ENCODE measurements around the gene VGF.
"Not testable (repeated sequence)": the region's sequence is repeated elsewhere in the genome, so short reads cannot be mapped to it uniquely, and the experiment has no call there.

The VGF gene

GRCh38 chr7:101155303-101155702 lies 10.1 kb downstream of the VGF start:
- H3K4me3 Mint-ChIP-seq = peak overlapping the region; percentile 84
- no peak overlapping the region for H3K27ac Mint-ChIP-seq
- peaks cover 13% of the 10 kb centered on the region for H3K36me3 Mint-ChIP-seq
- H3K27me3 Mint-ChIP-seq = peaks cover 33% of the 10 kb centered on the region
- CTCF ChIA-PET = interaction anchor here (1.6 to 4.0 kb wide), 2 partner anchors 8 to 11 kb away, joined by 5 to 23 read pairs; no protein-coding TSS in a partner anchor
- H3K9me3 Mint-ChIP-seq = no peaks in the 10 kb centered on the region
- DNase-seq = no peak
- H3K4me1 Mint-ChIP-seq = peaks cover 16% of the 10 kb centered on the region

- peak overlapping the region; percentile 84 for H3K4me3 Mint-ChIP-seq
- DNase-seq = no peak
- H3K36me3 Mint-ChIP-seq = peaks cover 13% of the 10 kb centered on the region
- H3K9me3 Mint-ChIP-seq = no peaks in the 10 kb centered on the region
- no peak overlapping the region for H3K27ac Mint-ChIP-seq
- CTCF ChIA-PET = interaction anchor here (1.6 to 4.0 kb wide), 2 partner anchors 8 to 10 kb away, joined by 5 to 23 read pairs; no protein-coding TSS in a partner anchor
- H3K4me1 Mint-ChIP-seq = peaks cover 16% of the 10 kb centered on the region
- peaks cover 35% of the 10 kb centered on the region for H3K27me3 Mint-ChIP-seq
Measured at GRCh38 chr7:101154693-101155102, 10.7 kb downstream of the VGF start.

- Mint-ChIP-seq H3K36me3 (peaks cover 11% of the 10 kb centered on the region), H3K27ac (peak within 1 kb of the TSS; percentile 2), H3K9me3 (no peaks in the 10 kb centered on the region), H3K4me3 (peak within 1 kb of the TSS; percentile 84), H3K4me1 (peaks cover 16% of the 10 kb centered on the region), H3K27me3 (peaks cover 41% of the 10 kb centered on the region)
- CTCF ChIA-PET = interaction anchor here (1.7 to 2.7 kb wide), 2 partner anchors 10 to 38 kb away, joined by 7 to 12 read pairs; no protein-coding TSS in a partner anchor
- DNase-seq = peak; percentile 96
Measured at GRCh38 chr7:101153969-101154692, 11.2 kb downstream of the VGF start, which contains the start of gene AP1S1. Gene AP1S1, plus strand, starts transcription at chr7:101154476. Its CDS starts 39 bp downstream, at chr7:101154515.

GRCh38 chr7:101151908-101152651 lies 13.3 kb downstream of the VGF start:
- Mint-ChIP-seq H3K27me3 (peaks cover 61% of the 10 kb centered on the region), H3K4me3 (no peak overlapping the region), H3K4me1 (peaks cover 23% of the 10 kb centered on the region), H3K27ac (no peak overlapping the region), H3K9me3 (no peaks in the 10 kb centered on the region), H3K36me3 (peaks cover 6% of the 10 kb centered on the region)
- CTCF ChIA-PET = interaction anchor here (0.9 to 2.7 kb wide), 3 partner anchors 8 to 41 kb away, joined by 3 to 12 read pairs (median 5); no protein-coding TSS in a partner anchor
- DNase-seq = no peak

- CTCF ChIA-PET = interaction anchor here (0.9 to 10.5 kb wide), 3 partner anchors 30 to 142 kb away, joined by 4 to 150 read pairs (median 5); no protein-coding TSS in a partner anchor
- Mint-ChIP-seq H3K4me3 (no peak overlapping the region), H3K4me1 (peaks cover 46% of the 10 kb centered on the region), H3K27ac (no peak overlapping the region), H3K9me3 (no peaks in the 10 kb centered on the region), H3K36me3 (no peaks in the 10 kb centered on the region), H3K27me3 (peaks cover 68% of the 10 kb centered on the region)
- DNase-seq = no peak
Measured at GRCh38 chr7:101140746-101141382, 24.5 kb downstream of the VGF start.

- DNase-seq = no peak
- CTCF ChIA-PET = interaction anchor here (0.9 to 10.5 kb wide), 3 partner anchors 30 to 143 kb away, joined by 4 to 150 read pairs (median 5); no protein-coding TSS in a partner anchor
- H3K27me3 Mint-ChIP-seq = peaks cover 68% of the 10 kb centered on the region
- H3K4me1 Mint-ChIP-seq = peaks cover 46% of the 10 kb centered on the region
- H3K27ac Mint-ChIP-seq = no peak overlapping the region
- no peaks in the 10 kb centered on the region for H3K36me3 Mint-ChIP-seq
- no peaks in the 10 kb centered on the region for H3K9me3 Mint-ChIP-seq
- no peak overlapping the region for H3K4me3 Mint-ChIP-seq
Measured at GRCh38 chr7:101140339-101140699, 25.1 kb downstream of the VGF start.

GRCh38 chr7:101138213-101138870 lies 27.0 kb downstream of the VGF start:
- Mint-ChIP-seq H3K27me3 (peaks cover 67% of the 10 kb centered on the region), H3K4me1 (peaks cover 39% of the 10 kb centered on the region), H3K36me3 (no peaks in the 10 kb centered on the region), H3K4me3 (no peak overlapping the region), H3K9me3 (no peaks in the 10 kb centered on the region), H3K27ac (peak overlapping the region; percentile 4)
- DNase-seq = peak; percentile 84
- CTCF ChIA-PET = interaction anchor here (0.7 to 10.5 kb wide), 7 partner anchors 9 to 55 kb away, joined by 3 to 150 read pairs (median 5); no protein-coding TSS in a partner anchor

- Mint-ChIP-seq H3K27ac (no peak overlapping the region), H3K36me3 (no peaks in the 10 kb centered on the region), H3K9me3 (no peaks in the 10 kb centered on the region), H3K4me1 (peaks cover 37% of the 10 kb centered on the region), H3K27me3 (peaks cover 64% of the 10 kb centered on the region), H3K4me3 (no peak overlapping the region)
- DNase-seq = no peak
- CTCF ChIA-PET = interaction anchor here (0.7 to 10.5 kb wide), 8 partner anchors 9 to 80 kb away, joined by 3 to 150 read pairs (median 4); partner anchors contain the start of genes PLOD3 and SERPINE1
Measured at GRCh38 chr7:101137651-101138212, 27.6 kb downstream of the VGF start.

GRCh38 chr7:101134399-101134980 lies 30.9 kb downstream of the VGF start:
- Mint-ChIP-seq H3K9me3 (no peaks in the 10 kb centered on the region), H3K27me3 (peaks cover 89% of the 10 kb centered on the region), H3K27ac (peak overlapping the region; percentile 15), H3K4me3 (no peak overlapping the region), H3K36me3 (no peaks in the 10 kb centered on the region), H3K4me1 (peaks cover 17% of the 10 kb centered on the region)
- no peak for DNase-seq
- CTCF ChIA-PET = interaction anchor here (0.8 to 3.4 kb wide), 4 partner anchors 9 to 148 kb away, joined by 3 to 14 read pairs (median 4); no protein-coding TSS in a partner anchor

- Mint-ChIP-seq H3K36me3 (no peaks in the 10 kb centered on the region), H3K4me1 (peaks cover 12% of the 10 kb centered on the region), H3K27ac (no peak overlapping the region), H3K27me3 (peaks cover 92% of the 10 kb centered on the region), H3K4me3 (no peak overlapping the region), H3K9me3 (no peaks in the 10 kb centered on the region)
- no peak for DNase-seq
- CTCF ChIA-PET = interaction anchor here (0.8 to 3.4 kb wide), 5 partner anchors 9 to 149 kb away, joined by 3 to 14 read pairs (median 3); no protein-coding TSS in a partner anchor
Measured at GRCh38 chr7:101133621-101134398, 31.6 kb downstream of the VGF start.

- not testable (repeated sequence) for DNase-seq, H3K4me1 Mint-ChIP-seq, H3K36me3 Mint-ChIP-seq, H3K4me3 Mint-ChIP-seq, H3K9me3 Mint-ChIP-seq, H3K27ac Mint-ChIP-seq
- H3K27me3 Mint-ChIP-seq = peaks cover 94% of the 10 kb centered on the region
- CTCF ChIA-PET = interaction anchor here (1.2 to 3.4 kb wide), 3 partner anchors 10 to 150 kb away, joined by 3 to 14 read pairs (median 4); no protein-coding TSS in a partner anchor
Measured at GRCh38 chr7:101132626-101133600, 32.5 kb downstream of the VGF start.
